ENCODE data around the gene PFKFB4. TPM values are rescaled to one million over a fixed set of nuclear protein-coding genes. Genes with fewer than 3 reads are reported as not detected.

PFKFB4 gene
- total and polyA plus RNA-seq, 10 of the 15 experiments (the other 5 are each of a cell fraction or from before 2014, with no cell fraction given), result 0.37 to 89.1 (median 5.2) TPM

- TF ChIP-seq SMC3 (IDR thresholded peaks at IDR 0.05; ENCODE audit: borderline replicate concordance, low read length), result no peak
- 0 out of 2 replicates have a peak, but pooled peaks have one; percentile 18 for TF ChIP-seq NR2F1 (conservative IDR thresholded peaks at IDR 0.05)
- H3K27me3 ChIP-seq (replicated peaks in 1 of 2; ENCODE audit: control insufficient read depth in 2 of 2, insufficient read depth in 2 of 2, low read length in 1 of 2), result no peaks in the 10 kb centered on the region
- H3K36me3 ChIP-seq (ENCODE audit: control insufficient read depth in 2 of 2, insufficient read depth in 2 of 2, low read length in 1 of 2), result no peaks in the 10 kb centered on the region
- 56% methylated on average over 4 of the region's 9 CpGs for WGBS (ENCODE audit: insufficient coverage, insufficient replicate concordance, low lambda C conversion rate, missing lambda C conversion rate)
- FAIRE-seq, result no peak
- no TSS peak for BruUV-seq (replicated peaks)
- POLR2A ChIA-PET, result interaction anchor here (0.5 kb wide), 1 partner anchor 689 kb away, joined by 3 read pairs; no protein-coding TSS in a partner anchor
- no peak overlapping the region for H3K9ac ChIP-seq (ENCODE audit: control insufficient read depth, insufficient read depth, low read length)
- RAD21 ChIA-PET (ENCODE audit: unreplicated experiment), result no interaction called here
- intact Hi-C loops (cut with micrococcal nuclease; ENCODE audit: unreplicated experiment) (no loop called here), in situ Hi-C loops (cut with MboI) (no loop called here)
- no peak overlapping the region for H3K4me3 ChIP-seq
- no peak for ATAC-seq
- no peak overlapping the region for H3K27ac ChIP-seq (ENCODE audit: control insufficient read depth, insufficient read depth)
- no peak overlapping the region for H3K4me2 ChIP-seq (ENCODE audit: control insufficient read depth, insufficient read depth)
- H4K20me1 ChIP-seq (ENCODE audit: control insufficient read depth, insufficient read depth), result no peaks in the 10 kb centered on the region
- no peak for DNase-seq (ENCODE audit: low read depth, low spot score)
- H2AFZ ChIP-seq (ENCODE audit: control insufficient read depth, low read depth, low read length), result no peak overlapping the region
- CTCF ChIA-PET, result interaction anchor here (1.6 kb wide), 1 partner anchor 9 kb away, joined by 4 read pairs; no protein-coding TSS in a partner anchor
- no peaks in the 10 kb centered on the region for H3K9me3 ChIP-seq (replicated peaks; ENCODE audit: control insufficient read depth, insufficient read depth, low read length)
- no peaks in the 10 kb centered on the region for H3K79me2 ChIP-seq (ENCODE audit: control insufficient read depth, insufficient read depth, low read length)
- SMC1A ChIA-PET (ENCODE audit: uncharacterized antibody, unreplicated experiment), result no interaction called here
- peaks cover under 1% of the 10 kb centered on the region; the same call in 1 of the 2 replicates for H3K4me1 ChIP-seq (ENCODE audit: control insufficient read depth, insufficient read depth, low read length)
Observed at GRCh38 chr3:48566401-48566760, 9.8 kb upstream of the PFKFB4 start.

- H3K9me3 ChIP-seq (replicated peaks; ENCODE audit: control insufficient read depth, insufficient read depth, low read length), result no peaks in the 10 kb centered on the region
- intact Hi-C loops (cut with micrococcal nuclease; ENCODE audit: unreplicated experiment) (no loop called here), in situ Hi-C loops (cut with MboI) (no loop called here)
- H3K9ac ChIP-seq (ENCODE audit: control insufficient read depth, insufficient read depth, low read length), result no peak overlapping the region
- no peaks in the 10 kb centered on the region for H3K36me3 ChIP-seq (ENCODE audit: control insufficient read depth in 2 of 2, insufficient read depth in 2 of 2, low read length in 1 of 2)
- ChIA-PET SMC1A (ENCODE audit: uncharacterized antibody, unreplicated experiment) (no interaction called here), CTCF (interaction anchor here (1.6 kb wide), 1 partner anchor 8 kb away, joined by 4 read pairs; no protein-coding TSS in a partner anchor), RAD21 (ENCODE audit: unreplicated experiment) (no interaction called here), POLR2A (interaction anchor here (0.5 kb wide), 1 partner anchor 689 kb away, joined by 3 read pairs; no protein-coding TSS in a partner anchor)
- no TSS peak for BruUV-seq (replicated peaks)
- no peaks in the 10 kb centered on the region for H3K79me2 ChIP-seq (ENCODE audit: control insufficient read depth, insufficient read depth, low read length)
- no peak; the same call in 1 of the 3 replicates for ATAC-seq
- TF ChIP-seq ZZZ3 (IDR thresholded peaks at IDR 0.05; ENCODE audit: control insufficient read depth, insufficient read length, low read depth), result no peak
- no peak for TF ChIP-seq MTA2 (IDR thresholded peaks at IDR 0.05; ENCODE audit: low read depth)
- no peak for TF ChIP-seq IKZF2 (IDR thresholded peaks at IDR 0.05)
- no peak for TF ChIP-seq CBFB (IDR thresholded peaks at IDR 0.05; ENCODE audit: low read depth)
- TF ChIP-seq HDGF (IDR thresholded peaks at IDR 0.05), result 0 out of 2 replicates have a peak, but pooled peaks have one; percentile 25
- no peak for TF ChIP-seq SUPT20H (IDR thresholded peaks at IDR 0.05; ENCODE audit: borderline replicate concordance, control insufficient read depth, low read depth, low read length)
- no peak for TF ChIP-seq PKNOX1 (IDR thresholded peaks at IDR 0.05)
- TF ChIP-seq GABPA (IDR thresholded peaks at IDR 0.05; ENCODE audit: low read depth), result no peak
- no peak for TF ChIP-seq CBX3 (IDR thresholded peaks at IDR 0.05; ENCODE audit: borderline replicate concordance, low read depth)
- H3K4me2 ChIP-seq (ENCODE audit: control insufficient read depth, insufficient read depth), result no peak overlapping the region
- 33% methylated on average over 7 of the region's 7 CpGs for WGBS (ENCODE audit: insufficient coverage, insufficient replicate concordance, low lambda C conversion rate, missing lambda C conversion rate)
- no peaks in the 10 kb centered on the region for H3K27me3 ChIP-seq (replicated peaks in 1 of 2; ENCODE audit: control insufficient read depth in 2 of 2, insufficient read depth in 2 of 2, low read length in 1 of 2)
- H3K4me3 ChIP-seq, result no peak overlapping the region
- no peaks in the 10 kb centered on the region for H4K20me1 ChIP-seq (ENCODE audit: control insufficient read depth, insufficient read depth)
- no peak for DNase-seq (ENCODE audit: low read depth, low spot score)
- no peak for FAIRE-seq
- no peak overlapping the region for H2AFZ ChIP-seq (ENCODE audit: control insufficient read depth, low read depth, low read length)
- H3K27ac ChIP-seq (ENCODE audit: control insufficient read depth, insufficient read depth), result no peak overlapping the region
- H3K4me1 ChIP-seq (ENCODE audit: control insufficient read depth, insufficient read depth, low read length), result peaks cover 6% of the 10 kb centered on the region
Observed at GRCh38 chr3:48565591-48566400, 9.2 kb upstream of the PFKFB4 start.
